Muscle of leg (tissue), 16 donors: ENCODE measurements around the gene MXD3. TPM values are rescaled to one million over a fixed set of nuclear protein-coding genes. Genes with fewer than 3 reads are reported as not detected.
"Not testable (repeated sequence)": the region's sequence is repeated elsewhere in the genome, so short reads cannot be mapped to it uniquely, and the experiment has no call there.

Source experiments
- DNase-seq: peaks from one replicate; pipeline ENCODE4 v3.0.0; 2013
- H3K27ac ChIP-seq: one replicate; pipeline ENCODE4 v1.5.1; 2013; ENCODE audit warnings: mild to moderate bottlenecking, low read length, control low read depth
- H3K27me3 ChIP-seq: one replicate; pipeline ENCODE4 v1.6.1; 2013; ENCODE audit warnings: low read length; ENCODE audit not compliant: control insufficient read depth, insufficient read depth
- H3K36me3 ChIP-seq: one replicate; pipeline ENCODE4 v1.6.1; 2013; ENCODE audit warnings: low read length; ENCODE audit not compliant: control insufficient read depth, insufficient read depth
- H3K4me1 ChIP-seq: one replicate; pipeline ENCODE4 v1.6.1; 2013; ENCODE audit warnings: low read length; ENCODE audit not compliant: control insufficient read depth, insufficient read depth
- H3K4me3 ChIP-seq: one replicate; pipeline ENCODE4 v1.5.1; 2013; ENCODE audit warnings: low read length, control low read depth
- H3K9me3 ChIP-seq: replicated peaks from 2 replicates; pipeline ENCODE4 v1.6.1; 2013; ENCODE audit warnings: low read depth, low read length; ENCODE audit not compliant: control insufficient read depth
- WGBS: methylation state at CpG from one replicate; pipeline ENCODE4 v1.1.5; 2013; ENCODE audit warnings: missing lambda C conversion rate; ENCODE audit not compliant: insufficient coverage; 5-methylcytosine and 5-hydroxymethylcytosine counted together
- long read RNA-seq, 11 donors: transcript quantifications; one replicate each; lab custom pipeline, GENCODE V29; 2026
- polyA plus RNA-seq, 8 donors: library from polyadenylated mRNA; unstranded; fragments of 120-200 nt; gene quantifications; one replicate each; pipeline versions ENCODE4 v1.2.1 to v1.2.3, GENCODE V29; 2013; ENCODE audit warnings: inconsistent platforms in 1 of 8, low replicate concordance in 1 of 8; ENCODE audit not compliant: insufficient read length in 8 of 8, insufficient read depth in 1 of 8
- total RNA-seq: library from RNA; stranded (reverse); fragments of 120-200 nt; gene quantifications from one replicate; pipeline ENCODE4 v1.2.4, GENCODE V29; 2013

MXD3 gene, protein sequence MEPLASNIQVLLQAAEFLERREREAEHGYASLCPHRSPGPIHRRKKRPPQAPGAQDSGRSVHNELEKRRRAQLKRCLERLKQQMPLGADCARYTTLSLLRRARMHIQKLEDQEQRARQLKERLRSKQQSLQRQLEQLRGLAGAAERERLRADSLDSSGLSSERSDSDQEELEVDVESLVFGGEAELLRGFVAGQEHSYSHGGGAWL
- total RNA-seq, result 18.0 TPM
- 10 to 100 TPM; 20.5 to 36.7 (median 24.9) TPM for polyA plus RNA-seq
- long read RNA-seq, donor 1, partial matches to known transcripts, result 0 of 2 reads
- long read RNA-seq, donor 1, other reads (novel, unspliced or antisense), result 0 of 2 reads
- long read RNA-seq, donor 2, partial matches to known transcripts, result 0 of 9 reads
- long read RNA-seq, donor 2, other reads (novel, unspliced or antisense), result 8 of 9 reads
- long read RNA-seq, donor 3, partial matches to known transcripts, result 0 of 2 reads
- long read RNA-seq, donor 3, other reads (novel, unspliced or antisense), result 0 of 2 reads
- long read RNA-seq, donor 4, partial matches to known transcripts, result 70 of 72 reads
- long read RNA-seq, donor 4, other reads (novel, unspliced or antisense), result 0 of 72 reads
- long read RNA-seq, donor 5, transcript MXD3-203 (6 exons, 1,483 nt), result major isoform, 12 of 15 reads
- long read RNA-seq, donor 5, partial matches to known transcripts, result 0 of 15 reads
- long read RNA-seq, donor 5, other reads (novel, unspliced or antisense), result 0 of 15 reads
- long read RNA-seq, donor 6, transcript MXD3-203 (6 exons, 1,483 nt), result major isoform, 7 of 9 reads
- long read RNA-seq, donor 6, partial matches to known transcripts, result 0 of 9 reads
- long read RNA-seq, donor 6, other reads (novel, unspliced or antisense), result 0 of 9 reads
- long read RNA-seq, donor 7, partial matches to known transcripts, result 0 of 1 reads
- long read RNA-seq, donor 7, other reads (novel, unspliced or antisense), result 0 of 1 reads
- long read RNA-seq, donor 8, partial matches to known transcripts, result 0 of 2 reads
- long read RNA-seq, donor 8, other reads (novel, unspliced or antisense), result 0 of 2 reads
- long read RNA-seq, donor 9, partial matches to known transcripts, result 0 of 1 reads
- long read RNA-seq, donor 9, other reads (novel, unspliced or antisense), result 0 of 1 reads
- long read RNA-seq, donor 10, transcript MXD3-203 (6 exons, 1,483 nt), result major isoform, 7 of 8 reads
- long read RNA-seq, donor 10, partial matches to known transcripts, result 0 of 8 reads
- long read RNA-seq, donor 10, other reads (novel, unspliced or antisense), result 0 of 8 reads
- long read RNA-seq, donor 11, partial matches to known transcripts, result 0 of 2 reads
- long read RNA-seq, donor 11, other reads (novel, unspliced or antisense), result 0 of 2 reads

DNA sequence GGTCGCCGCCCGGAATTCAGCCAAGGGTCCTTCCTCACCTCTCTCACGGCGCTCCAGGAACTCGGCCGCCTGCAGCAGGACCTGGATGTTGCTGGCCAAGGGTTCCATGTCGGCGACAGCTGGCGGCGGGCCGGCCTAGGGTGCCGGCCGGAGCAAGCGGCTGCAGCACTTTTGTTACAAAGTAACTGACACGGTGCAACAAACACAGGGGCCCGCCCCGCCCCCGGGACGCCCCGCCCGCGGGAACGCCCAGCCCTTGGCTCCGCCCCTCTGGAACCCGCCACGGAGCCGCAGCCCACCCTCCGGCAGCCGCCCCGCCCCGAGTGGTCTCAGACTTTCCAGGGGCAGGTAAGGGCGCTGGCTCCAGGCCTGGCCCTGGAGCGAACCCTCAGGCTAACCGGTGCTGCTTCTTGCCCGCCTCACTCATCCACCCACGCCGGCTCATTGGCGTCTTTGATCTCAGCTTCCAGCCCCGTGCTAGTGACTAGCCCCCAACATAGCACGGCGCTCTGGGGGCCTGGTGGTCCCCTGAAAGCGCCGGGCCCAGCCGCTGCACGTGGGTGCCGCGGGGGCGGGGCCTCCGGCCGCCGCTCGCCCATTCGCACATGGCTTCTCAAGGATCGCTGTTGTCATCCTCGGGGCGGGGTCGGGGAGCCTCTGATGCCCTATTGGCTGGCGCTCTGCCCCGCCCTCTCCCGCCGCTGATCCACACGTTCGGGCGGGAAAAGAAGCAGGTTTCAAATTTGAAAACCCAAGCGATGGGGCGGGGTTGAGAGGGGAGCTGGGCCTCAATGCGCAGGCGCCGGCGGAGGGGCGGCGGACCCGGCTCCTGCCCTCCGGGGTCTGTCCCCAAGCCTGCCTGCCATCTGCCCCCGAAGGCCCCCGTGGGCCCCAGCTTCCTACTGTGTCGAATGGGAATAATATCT lies at the start of gene MXD3:
Gene MXD3, minus strand, starts transcription at position 176 of the 926 bp plus-strand sequence. Its CDS starts 68 bp downstream, at position 108.
- H3K4me3 ChIP-seq, result peak within 1 kb of the TSS; percentile 64
- peaks cover 50% of the 10 kb centered on the region for H3K4me1 ChIP-seq
- DNase-seq, result peak; percentile 98
- no peaks in the 10 kb centered on the region for H3K27me3 ChIP-seq
- peaks cover 27% of the 10 kb centered on the region for H3K36me3 ChIP-seq
- peak within 1 kb of the TSS; percentile 82 for H3K27ac ChIP-seq
- WGBS, result 0% methylated on average over 78 of the region's 78 CpGs
- no peaks in the 10 kb centered on the region for H3K9me3 ChIP-seq

DNA sequence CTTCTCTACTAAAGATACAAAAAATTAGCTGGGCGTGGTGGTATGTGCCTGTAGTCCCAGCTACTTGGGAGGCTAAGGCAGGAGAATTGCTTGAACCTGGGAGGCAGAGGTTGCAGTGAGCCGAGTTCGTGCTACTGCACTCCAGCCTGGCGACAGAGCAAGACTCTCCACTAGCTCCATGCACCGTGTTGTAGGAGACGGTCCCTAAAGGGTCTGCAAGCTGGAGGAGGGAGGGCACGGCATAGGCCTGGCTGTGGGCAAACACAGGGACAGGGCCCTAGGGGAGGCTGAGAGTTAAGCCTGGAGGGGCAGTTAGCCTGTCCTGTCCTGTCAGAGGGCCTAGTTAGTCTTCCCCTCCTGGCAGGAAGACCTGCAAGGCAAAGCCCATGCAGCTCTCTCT lies 49.0 kb upstream of the MXD3 start:
- WGBS, result 86% methylated on average over 6 of the region's 7 CpGs
- H3K4me3 ChIP-seq, H3K27ac ChIP-seq, H3K36me3 ChIP-seq, DNase-seq, H3K9me3 ChIP-seq: not testable (repeated sequence)
- H3K27me3 ChIP-seq, result peaks cover 13% of the 10 kb centered on the region
- peaks cover 28% of the 10 kb centered on the region for H3K4me1 ChIP-seq

DNA sequence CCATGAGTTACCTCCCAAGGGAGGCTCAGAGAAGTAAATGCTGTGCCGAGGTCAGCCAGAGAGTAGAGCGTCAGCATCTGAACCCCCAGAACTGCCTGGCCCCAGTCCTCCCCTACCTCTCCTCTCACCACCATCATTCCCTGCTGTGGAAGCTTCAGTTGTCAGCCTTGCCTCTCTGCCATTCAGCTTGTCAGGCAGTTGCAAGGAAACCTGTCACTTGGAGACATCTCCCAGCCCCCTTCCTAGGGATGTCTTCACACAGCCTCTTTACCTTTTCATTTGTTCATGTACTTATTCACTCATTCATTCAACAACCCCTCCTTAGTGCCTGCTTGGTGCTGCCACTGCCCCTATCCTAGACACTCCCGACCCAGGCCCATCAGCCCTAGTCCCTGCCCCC lies 48.2 kb upstream of the MXD3 start:
- WGBS, result 75% methylated on average over 3 of the region's 3 CpGs
- peaks cover 13% of the 10 kb centered on the region for H3K27me3 ChIP-seq
- H3K4me1 ChIP-seq, result peaks cover 25% of the 10 kb centered on the region

DNA sequence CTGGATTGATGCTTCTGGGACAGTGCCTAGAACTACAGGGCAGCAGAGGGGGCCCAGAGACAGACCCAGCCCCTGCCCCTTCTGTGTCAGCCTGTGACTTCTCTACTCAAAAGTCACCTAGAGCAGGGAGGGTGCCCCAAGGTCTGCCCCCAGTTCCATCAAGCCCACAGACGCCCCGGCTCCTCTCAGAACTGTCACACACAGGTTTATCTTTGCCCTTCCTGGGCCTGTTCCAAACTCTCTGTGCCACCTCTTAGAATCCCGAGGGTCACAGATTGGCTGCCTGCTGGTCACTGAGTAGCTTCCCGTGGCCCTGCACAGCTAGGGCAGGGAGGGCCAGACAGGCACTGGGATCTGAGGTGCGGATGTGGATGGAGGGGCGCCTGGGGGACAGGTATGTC lies 47.8 kb upstream of the MXD3 start:
- no peak overlapping the region for H3K4me3 ChIP-seq
- H3K4me1 ChIP-seq, result peaks cover 25% of the 10 kb centered on the region
- DNase-seq, result no peak
- peaks cover 13% of the 10 kb centered on the region for H3K27me3 ChIP-seq
- 79% methylated on average over 3 of the region's 6 CpGs for WGBS
- no peak overlapping the region for H3K27ac ChIP-seq
- H3K36me3 ChIP-seq, result no peaks in the 10 kb centered on the region
- no peaks in the 10 kb centered on the region for H3K9me3 ChIP-seq

More for the DNA sequence above, 48.2 kb upstream of the MXD3 start:
- Histone ChIP-seq H3K27ac (no peak overlapping the region), H3K9me3 (no peaks in the 10 kb centered on the region), H3K4me3 (no peak overlapping the region), H3K36me3 (no peaks in the 10 kb centered on the region)
- no peak for DNase-seq

DNA sequence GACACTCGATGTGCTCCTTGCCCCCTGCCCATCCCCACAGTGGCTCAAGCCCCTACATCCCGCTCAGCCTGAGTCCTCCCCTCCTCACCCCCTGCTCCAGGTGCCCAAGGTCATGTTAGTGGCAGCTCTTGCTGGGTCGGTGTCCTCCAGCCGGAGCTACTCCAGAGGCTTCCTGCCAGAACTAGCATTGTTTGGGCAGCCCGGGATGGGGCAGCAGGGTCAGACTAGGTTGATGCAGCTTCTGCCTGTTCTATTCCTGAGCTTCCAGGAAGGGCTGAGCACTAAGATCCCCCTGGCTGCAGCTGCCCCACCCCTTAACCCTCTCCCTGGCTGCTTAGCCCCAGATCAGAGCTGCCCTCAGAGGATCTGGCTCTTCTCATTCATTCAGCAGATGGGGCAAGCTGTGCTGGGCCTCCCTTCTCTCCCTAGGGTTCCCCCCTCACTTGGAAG lies 46.7 kb upstream of the MXD3 start:
- WGBS, result 69% methylated on average over 4 of the region's 5 CpGs
- no peaks in the 10 kb centered on the region for H3K36me3 ChIP-seq
- H3K4me1 ChIP-seq, result peaks cover 22% of the 10 kb centered on the region
- no peaks in the 10 kb centered on the region for H3K9me3 ChIP-seq
- peak overlapping the region; percentile 13 for H3K27ac ChIP-seq
- no peak for DNase-seq
- peak overlapping the region; percentile 37 for H3K4me3 ChIP-seq
- peaks cover 10% of the 10 kb centered on the region for H3K27me3 ChIP-seq

DNA sequence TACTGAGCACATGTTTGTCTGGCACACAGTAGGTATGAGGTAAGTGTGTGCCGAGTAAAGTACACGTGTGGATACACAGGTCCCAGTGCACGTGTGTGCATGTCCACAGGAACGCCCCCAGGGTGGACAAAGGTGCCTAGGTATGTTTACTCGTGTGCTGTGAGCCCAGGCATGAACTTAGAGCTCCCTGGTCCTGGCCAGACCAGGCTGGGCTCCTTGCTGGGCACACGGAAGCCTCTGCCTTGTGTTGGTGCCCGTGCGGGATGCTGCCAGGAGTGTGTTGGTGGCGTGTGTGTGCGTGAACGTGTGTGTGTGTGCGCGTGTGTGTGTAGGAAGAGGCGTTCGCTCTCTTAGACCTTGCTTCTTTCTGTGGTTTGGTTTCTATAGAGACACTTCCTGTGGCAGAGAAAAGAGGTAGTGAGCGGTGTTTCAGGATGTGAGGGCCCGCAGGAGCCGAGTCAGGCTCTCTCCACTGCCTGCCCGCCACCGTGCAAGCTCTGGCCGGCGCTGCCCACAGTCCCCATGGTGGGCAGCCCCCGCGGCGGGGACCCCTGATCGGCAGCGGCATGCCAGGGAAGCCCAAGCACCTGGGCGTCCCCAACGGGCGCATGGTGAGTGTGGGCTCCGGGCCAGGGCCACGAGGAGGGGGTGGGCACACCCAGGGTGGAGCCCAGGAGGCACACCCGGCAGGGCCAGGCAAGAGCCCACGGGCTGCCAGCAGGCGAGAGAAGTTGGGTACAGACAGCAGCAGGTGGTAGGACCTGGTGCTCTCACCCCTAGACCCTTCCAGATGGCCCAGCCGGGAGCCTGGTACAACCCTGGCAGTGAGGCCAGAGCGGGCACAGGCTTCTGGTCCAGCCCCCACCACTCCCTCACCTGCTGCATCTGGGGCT lies 46.0 kb upstream of the MXD3 start, which contains the start of gene RGS14:
Gene RGS14, plus strand, starts transcription at position 466 of the 893 bp plus-strand sequence. Its CDS starts 101 bp downstream, at position 567.
- Histone ChIP-seq H3K4me3 (peak within 1 kb of the TSS; percentile 37), H3K9me3 (no peaks in the 10 kb centered on the region), H3K27me3 (peaks cover 6% of the 10 kb centered on the region), H3K36me3 (no peaks in the 10 kb centered on the region), H3K4me1 (peaks cover 17% of the 10 kb centered on the region), H3K27ac (peak within 1 kb of the TSS; percentile 13)
- WGBS, result 44% methylated on average over 31 of the region's 37 CpGs
- DNase-seq, result peak; percentile 70

DNA sequence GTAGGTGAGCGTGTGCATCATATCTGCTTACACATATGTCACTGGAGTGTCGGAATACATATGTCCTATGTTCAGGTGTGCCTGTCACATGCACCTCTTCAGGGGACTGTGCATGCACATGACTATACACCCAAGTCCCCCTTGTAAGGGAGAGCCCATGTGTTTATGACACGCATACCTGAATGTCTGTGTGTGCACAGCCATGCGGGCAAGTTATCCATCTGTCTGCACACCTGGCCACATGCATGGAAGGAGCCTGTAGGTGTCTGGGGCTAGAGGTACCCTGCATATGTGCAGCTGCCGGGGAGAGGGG lies 45.4 kb upstream of the MXD3 start:
- 74% methylated on average over 4 of the region's 5 CpGs for WGBS
- H3K4me1 ChIP-seq, result peaks cover 17% of the 10 kb centered on the region
- H3K36me3 ChIP-seq, result no peaks in the 10 kb centered on the region
- DNase-seq, result no peak
- peaks cover 6% of the 10 kb centered on the region for H3K27me3 ChIP-seq
- H3K9me3 ChIP-seq, result no peaks in the 10 kb centered on the region
- H3K4me3 ChIP-seq, result no peak overlapping the region
- no peak overlapping the region for H3K27ac ChIP-seq

DNA sequence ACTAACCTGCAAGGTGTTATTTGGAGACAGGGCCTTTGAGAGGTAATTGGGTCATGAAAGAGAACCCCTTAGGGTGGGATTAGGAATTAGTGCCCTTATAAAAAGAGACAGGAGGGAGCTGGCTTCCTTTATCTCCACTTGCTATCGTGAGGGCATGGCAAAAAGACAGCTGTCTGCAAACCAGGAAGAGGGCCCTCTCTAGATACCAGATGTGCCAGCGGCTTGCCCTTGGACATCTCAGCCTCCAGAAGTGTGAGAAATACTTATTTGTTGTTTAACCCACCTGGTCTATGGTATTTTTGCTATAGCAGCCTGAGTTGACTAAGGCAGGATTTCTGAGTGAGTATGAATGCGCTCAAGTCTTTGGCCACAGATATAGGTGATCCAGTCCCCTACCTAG lies 45.0 kb upstream of the MXD3 start:
- Histone ChIP-seq H3K27ac (no peak overlapping the region), H3K36me3 (no peaks in the 10 kb centered on the region), H3K4me3 (no peak overlapping the region), H3K9me3 (no peaks in the 10 kb centered on the region), H3K27me3 (peaks cover 6% of the 10 kb centered on the region), H3K4me1 (peaks cover 19% of the 10 kb centered on the region)
- WGBS, result no CpG with 5 or more reads among the region's 3 CpGs
- no peak for DNase-seq
